ENCODE results near the gene DPAGT1. TPM values are rescaled to one million over a fixed set of nuclear protein-coding genes. Genes with fewer than 3 reads are reported as not detected.

The DPAGT1 gene
- total RNA-seq (2014; rRNA removed; shearing (Covaris generic)) (31.7 and 35.8 TPM in 2 replicates), total RNA-seq (2022) (72.4 and 83.4 TPM in 2 replicates), Bru-seq, nascent RNA (percentile 59 among the genes with signal in this experiment), BruChase-seq, experiment 1, labeled RNA remaining after a 6-hour chase (percentile 71 among the genes with signal in this experiment), BruChase-seq, experiment 2, labeled RNA remaining after a 2-hour chase (percentile 74 among the genes with signal in this experiment)
- long read RNA-seq, transcript DPAGT1-201 (9 exons, 2,205 nt) = major isoform, 75 of 134 reads
- long read RNA-seq, partial matches to known transcripts = 8 of 134 reads
- long read RNA-seq, other reads (novel, unspliced or antisense) = 47 of 134 reads

DNA sequence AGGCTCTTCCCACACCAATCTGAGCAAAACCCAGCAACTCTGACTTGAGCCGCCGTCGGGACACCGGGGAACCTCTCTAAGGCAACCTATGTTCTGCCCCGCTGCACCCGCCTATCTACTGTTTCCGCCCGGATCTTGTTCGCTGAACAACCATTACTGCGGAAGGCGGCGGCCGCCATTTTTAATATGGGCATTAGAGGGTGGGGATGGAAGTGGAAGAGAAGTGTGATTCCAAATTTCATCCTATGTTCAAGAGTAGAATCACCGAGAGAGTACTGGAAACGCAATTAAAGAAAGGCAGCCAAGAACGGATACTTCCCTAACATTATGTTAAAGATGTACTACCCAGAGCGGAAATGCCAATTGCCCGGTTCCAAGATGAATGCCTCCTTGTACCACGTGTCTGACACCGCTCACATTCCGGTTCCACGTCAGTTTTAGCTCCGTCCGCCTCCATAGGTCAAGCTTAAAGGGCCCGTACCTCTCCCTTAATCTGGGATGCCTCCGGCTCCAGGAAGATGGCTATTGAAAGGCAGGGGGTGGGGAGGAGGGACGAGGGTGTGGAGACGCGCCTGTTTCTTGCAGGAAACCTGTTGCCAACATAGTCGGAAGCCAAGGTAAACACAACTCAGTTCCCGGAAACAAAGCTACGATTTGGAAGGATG lies at the start of gene DPAGT1:
DPAGT1 (minus strand) TSS at position 95 of the 665 bp plus-strand sequence. CDS start 198 bp downstream, outside the sequence.
- H3K79me2 ChIP-seq (ENCODE audit: insufficient read depth, low read depth, low read length) = peaks cover 20% of the 10 kb centered on the region
- peak within 1 kb of the TSS; percentile 100 for H3K4me2 ChIP-seq (ENCODE audit: low read length)
- BruUV-seq (replicated peaks) = no TSS peak
- peaks cover 21% of the 10 kb centered on the region for H3K36me3 ChIP-seq (ENCODE audit: insufficient read depth, low read length)
- H3K27ac ChIP-seq (ENCODE audit: low read depth, low read length, poor library complexity, severe bottlenecking) = peak within 1 kb of the TSS; percentile 86
- no peaks in the 10 kb centered on the region for H3K9me2 ChIP-seq (ENCODE audit: insufficient read depth, low read length)
- ChIA-PET POLR2A (interaction anchor here (0.5 to 1.8 kb wide), 10 partner anchors 9 to 220 kb away, joined by 3 to 8 read pairs (median 4); partner anchors contain the start of genes HMBS, HYOU1 and VPS11), CTCF (ENCODE audit: unreplicated experiment) (interaction anchor here (0.7 to 0.8 kb wide), 4 partner anchors 105 to 242 kb away, joined by 3 to 7 read pairs (median 6); no protein-coding TSS in a partner anchor)
- intact Hi-C loops (cut with micrococcal nuclease; ENCODE audit: unreplicated experiment) = loop anchor here (2.0 to 5.0 kb wide), 4 partner anchors 45 to 220 kb away; partner anchors contain the start of genes HYOU1, RPS25 and TRAPPC4
- H3K9me3 ChIP-seq (ENCODE audit: low read length) = no peaks in the 10 kb centered on the region
- H4K20me1 ChIP-seq (ENCODE audit: insufficient read depth, low read length) = no peaks in the 10 kb centered on the region
- peak; percentile 93 for DNase-seq (ENCODE audit: low spot score)
- H3K4me3 ChIP-seq (ENCODE audit: low read depth, low read length, poor library complexity, severe bottlenecking) = peak within 1 kb of the TSS; percentile 88
- TF ChIP-seq, protein P1, sequence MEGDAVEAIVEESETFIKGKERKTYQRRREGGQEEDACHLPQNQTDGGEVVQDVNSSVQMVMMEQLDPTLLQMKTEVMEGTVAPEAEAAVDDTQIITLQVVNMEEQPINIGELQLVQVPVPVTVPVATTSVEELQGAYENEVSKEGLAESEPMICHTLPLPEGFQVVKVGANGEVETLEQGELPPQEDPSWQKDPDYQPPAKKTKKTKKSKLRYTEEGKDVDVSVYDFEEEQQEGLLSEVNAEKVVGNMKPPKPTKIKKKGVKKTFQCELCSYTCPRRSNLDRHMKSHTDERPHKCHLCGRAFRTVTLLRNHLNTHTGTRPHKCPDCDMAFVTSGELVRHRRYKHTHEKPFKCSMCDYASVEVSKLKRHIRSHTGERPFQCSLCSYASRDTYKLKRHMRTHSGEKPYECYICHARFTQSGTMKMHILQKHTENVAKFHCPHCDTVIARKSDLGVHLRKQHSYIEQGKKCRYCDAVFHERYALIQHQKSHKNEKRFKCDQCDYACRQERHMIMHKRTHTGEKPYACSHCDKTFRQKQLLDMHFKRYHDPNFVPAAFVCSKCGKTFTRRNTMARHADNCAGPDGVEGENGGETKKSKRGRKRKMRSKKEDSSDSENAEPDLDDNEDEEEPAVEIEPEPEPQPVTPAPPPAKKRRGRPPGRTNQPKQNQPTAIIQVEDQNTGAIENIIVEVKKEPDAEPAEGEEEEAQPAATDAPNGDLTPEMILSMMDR (conservative IDR thresholded peaks at IDR 0.05; ENCODE audit: low read length) = no peak
- no peak for TF ChIP-seq EZH2phosphoT487 (IDR thresholded peaks at IDR 0.05; ENCODE audit: borderline replicate concordance, low read depth, low read length)
- H3K4me1 ChIP-seq (ENCODE audit: insufficient read depth, low read length, poor library complexity, severe bottlenecking) = peaks cover 49% of the 10 kb centered on the region
- peak within 1 kb of the TSS; percentile 84 for H2AFZ ChIP-seq (ENCODE audit: low read length)

DNA sequence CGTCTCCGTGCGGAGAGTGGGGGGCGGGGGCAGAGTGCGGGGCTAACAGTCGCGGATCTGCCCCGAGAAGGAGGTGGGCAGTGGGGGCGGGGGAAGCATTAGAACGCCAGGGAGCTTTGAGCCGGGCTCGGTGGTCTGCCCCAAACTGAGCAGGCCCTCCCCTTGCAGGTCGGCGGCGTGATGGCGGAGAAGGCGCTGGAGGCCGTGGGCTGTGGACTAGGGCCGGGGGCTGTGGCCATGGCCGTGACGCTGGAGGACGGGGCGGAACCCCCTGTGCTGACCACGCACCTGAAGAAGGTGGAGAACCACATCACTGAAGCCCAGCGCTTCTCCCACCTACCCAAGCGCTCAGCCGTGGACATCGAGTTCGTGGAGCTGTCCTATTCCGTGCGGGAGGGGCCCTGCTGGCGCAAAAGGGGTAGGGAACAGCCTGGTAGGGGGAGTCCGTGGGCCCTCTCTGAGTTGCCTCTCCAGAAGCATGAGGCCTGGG lies 48.2 kb upstream of the DPAGT1 start:
- H3K4me2 ChIP-seq (ENCODE audit: low read length) = peak overlapping the region; percentile 95
- POLR2A ChIA-PET = interaction anchor here (1.1 to 1.9 kb wide), 2 partner anchors 19 to 29 kb away, joined by 3 to 5 read pairs; partner anchors contain the start of gene HINFP
- no TSS peak for BruUV-seq (replicated peaks)

More for the DNA sequence above, 48.2 kb upstream of the DPAGT1 start:
- Histone ChIP-seq H3K9me2 (ENCODE audit: insufficient read depth, low read length) (no peaks in the 10 kb centered on the region), H3K4me1 (ENCODE audit: insufficient read depth, low read length, poor library complexity, severe bottlenecking) (peaks cover 17% of the 10 kb centered on the region), H3K9me3 (ENCODE audit: low read length) (no peaks in the 10 kb centered on the region), H3K79me2 (ENCODE audit: insufficient read depth, low read depth, low read length) (no peaks in the 10 kb centered on the region), H4K20me1 (ENCODE audit: insufficient read depth, low read length) (no peaks in the 10 kb centered on the region), H3K4me3 (ENCODE audit: low read depth, low read length, poor library complexity, severe bottlenecking) (no peak overlapping the region), H2AFZ (ENCODE audit: low read length) (no peak overlapping the region), H3K36me3 (ENCODE audit: insufficient read depth, low read length) (no peaks in the 10 kb centered on the region), H3K27ac (ENCODE audit: low read depth, low read length, poor library complexity, severe bottlenecking) (no peak overlapping the region)
- TF ChIP-seq EZH2phosphoT487 (IDR thresholded peaks at IDR 0.05; ENCODE audit: borderline replicate concordance, low read depth, low read length) = no peak
- TF ChIP-seq, protein P1 (conservative IDR thresholded peaks at IDR 0.05; ENCODE audit: low read length) = no peak
- intact Hi-C loops (cut with micrococcal nuclease; ENCODE audit: unreplicated experiment) = no loop called here
- CTCF ChIA-PET (ENCODE audit: unreplicated experiment) = no interaction called here
- DNase-seq (ENCODE audit: low spot score) = no peak
